ENCODE data around the gene AJAP1.

The AJAP1 gene

GRCh38 chr1:4701276-4701675 lies 46.9 kb downstream of the AJAP1 start:
- no peak for DNase-seq (ENCODE audit: low read depth in 2 of 2)

GRCh38 chr1:4702464-4702863 lies 48.1 kb downstream of the AJAP1 start:
- no peak for DNase-seq (ENCODE audit: low read depth in 2 of 2)

- DNase-seq (ENCODE audit: low read depth in 2 of 2): no peak
Observed at GRCh38 chr1:4702932-4703331, 48.5 kb downstream of the AJAP1 start.

DNA sequence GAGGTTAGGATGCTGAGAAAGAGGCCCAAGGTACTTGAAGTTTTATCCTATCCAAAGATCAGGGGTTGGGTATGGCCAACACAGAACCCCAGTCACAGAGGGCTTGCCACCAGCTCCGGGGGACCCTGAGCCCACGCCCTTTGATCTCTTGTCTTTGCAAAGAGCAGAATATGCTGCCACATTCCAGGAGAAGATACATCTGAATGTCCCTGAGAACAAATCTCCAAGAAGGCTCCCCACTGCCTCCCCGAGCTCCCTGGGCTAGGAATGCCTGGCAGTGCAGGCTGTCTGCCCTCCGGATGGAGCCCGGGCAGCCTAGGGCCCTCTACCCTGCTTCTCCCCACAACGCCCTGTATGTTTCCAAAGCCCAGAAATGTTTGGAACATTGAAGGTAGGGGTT lies 49.2 kb downstream of the AJAP1 start:
- DNase-seq (ENCODE audit: low read depth in 2 of 2): no peak

DNA sequence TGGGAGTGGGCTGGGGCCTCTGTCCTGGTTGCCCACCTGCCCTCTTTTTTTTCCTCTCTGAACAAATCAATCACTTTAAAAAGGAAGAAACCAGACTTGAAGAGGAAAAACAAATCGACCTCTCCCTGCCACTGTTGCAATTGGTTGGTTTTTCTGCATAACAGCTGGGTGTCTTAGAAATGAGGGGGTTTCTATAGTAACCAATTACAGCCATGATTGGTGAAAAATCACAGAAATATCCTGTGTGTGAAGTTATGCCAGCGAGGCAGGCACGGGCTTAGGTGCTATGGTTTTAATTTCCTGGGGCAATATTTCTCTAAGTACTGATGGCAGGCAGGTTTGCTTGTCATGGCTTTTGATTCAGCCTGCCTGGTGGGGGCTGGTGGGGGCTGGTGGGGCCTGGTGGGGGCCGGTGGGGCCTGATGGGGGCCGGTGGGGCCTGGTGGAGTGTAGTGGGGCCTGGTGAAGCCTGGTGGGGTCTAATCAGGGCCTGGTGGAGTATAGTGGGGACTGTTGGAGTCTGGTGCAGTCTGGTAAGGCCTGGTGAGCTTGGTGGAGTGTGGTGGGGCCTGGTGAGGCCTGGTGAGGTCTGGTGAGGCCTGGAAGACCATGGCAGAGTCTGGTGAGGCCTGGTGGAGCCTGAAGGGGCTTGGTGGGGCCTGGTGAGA lies 54.6 kb downstream of the AJAP1 start:
- DNase-seq (ENCODE audit: low read depth in 2 of 2): no peak

GRCh38 chr1:4709641-4710040 lies 55.2 kb downstream of the AJAP1 start:
- no peak for DNase-seq (ENCODE audit: low read depth in 2 of 2)

GRCh38 chr1:4710592-4711415 lies 56.4 kb downstream of the AJAP1 start:
- DNase-seq (ENCODE audit: low read depth in 2 of 2): no peak

DNA sequence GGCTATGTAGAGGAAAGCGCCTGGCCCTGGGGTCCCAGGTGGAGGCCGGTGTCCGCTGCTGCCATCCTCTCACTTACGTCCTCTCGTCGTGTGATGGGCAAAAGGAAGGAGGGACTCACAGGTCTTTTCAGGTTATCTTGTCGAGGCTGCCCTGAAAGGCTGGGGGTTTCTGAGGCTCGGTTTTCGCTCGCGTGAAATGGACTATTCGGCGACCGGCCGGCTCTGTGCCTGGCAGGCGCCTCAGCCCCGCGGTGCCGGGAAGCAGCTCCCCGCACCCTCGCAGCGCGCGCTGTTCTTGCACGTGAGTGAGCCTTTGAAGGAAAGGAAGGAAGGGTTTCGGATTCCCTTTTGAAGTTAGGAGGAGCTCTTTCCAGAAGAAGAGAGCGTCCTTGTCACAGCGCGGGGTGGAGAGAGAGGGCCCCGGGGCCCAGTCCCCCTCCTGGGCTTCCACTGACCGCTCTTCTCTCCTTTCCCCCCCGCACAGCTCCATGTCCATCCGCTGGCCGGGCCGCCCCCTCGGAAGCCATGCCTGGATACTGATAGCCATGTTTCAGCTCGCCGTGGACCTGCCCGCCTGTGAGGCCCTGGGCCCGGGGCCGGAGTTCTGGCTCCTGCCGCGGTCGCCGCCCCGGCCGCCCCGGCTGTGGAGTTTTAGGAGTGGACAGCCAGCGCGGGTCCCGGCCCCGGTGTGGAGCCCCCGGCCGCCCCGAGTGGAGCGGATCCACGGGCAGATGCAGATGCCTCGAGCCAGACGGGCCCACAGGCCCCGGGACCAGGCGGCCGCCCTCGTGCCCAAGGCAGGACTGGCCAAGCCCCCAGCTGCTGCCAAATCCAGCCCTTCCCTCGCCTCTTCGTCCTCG lies 57.2 kb downstream of the AJAP1 start:
- no peak for DNase-seq (ENCODE audit: low read depth in 2 of 2)

GRCh38 chr1:4713669-4714068 lies 59.3 kb downstream of the AJAP1 start:
- DNase-seq (ENCODE audit: low read depth in 2 of 2): no peak

DNA sequence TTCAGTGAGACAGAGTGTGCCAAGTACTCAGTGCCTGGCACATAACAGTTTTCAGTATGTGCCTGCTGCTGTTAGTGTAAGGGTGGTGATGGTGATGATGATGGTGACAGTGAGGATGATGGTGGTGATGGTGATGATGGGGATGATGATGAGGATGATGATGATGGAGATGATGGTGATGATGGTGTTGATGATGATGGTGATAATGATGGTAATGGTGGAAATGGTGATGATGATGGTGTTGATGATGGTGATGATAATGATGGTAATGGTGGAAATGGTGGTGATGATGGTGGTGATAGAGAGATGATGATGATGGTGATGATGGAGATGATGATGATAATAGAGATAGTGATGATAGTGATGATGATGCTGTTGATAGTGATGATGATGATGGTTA lies 62.0 kb downstream of the AJAP1 start:
- DNase-seq (ENCODE audit: low read depth in 2 of 2): no peak

DNA sequence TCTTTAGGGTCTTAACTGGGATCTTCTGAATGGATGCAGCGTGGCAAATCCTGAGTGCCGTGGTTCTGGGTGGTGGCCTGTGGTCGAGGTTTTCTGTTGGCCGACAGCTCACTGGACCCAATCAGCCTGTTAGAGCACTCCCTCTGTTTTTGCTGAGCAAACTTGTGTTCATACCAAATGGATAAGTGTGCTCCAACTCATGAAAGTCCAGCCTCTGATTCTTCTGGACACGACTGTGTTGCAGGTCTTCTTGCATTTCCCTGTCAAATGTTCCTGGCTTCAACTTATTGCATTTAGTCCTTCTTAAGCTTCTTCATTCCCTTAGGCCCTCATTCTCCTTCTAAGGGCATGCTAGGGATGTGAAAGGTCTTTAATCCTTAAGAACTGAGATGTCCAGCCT lies 63.7 kb downstream of the AJAP1 start:
- DNase-seq (ENCODE audit: low read depth in 2 of 2): no peak

DNA sequence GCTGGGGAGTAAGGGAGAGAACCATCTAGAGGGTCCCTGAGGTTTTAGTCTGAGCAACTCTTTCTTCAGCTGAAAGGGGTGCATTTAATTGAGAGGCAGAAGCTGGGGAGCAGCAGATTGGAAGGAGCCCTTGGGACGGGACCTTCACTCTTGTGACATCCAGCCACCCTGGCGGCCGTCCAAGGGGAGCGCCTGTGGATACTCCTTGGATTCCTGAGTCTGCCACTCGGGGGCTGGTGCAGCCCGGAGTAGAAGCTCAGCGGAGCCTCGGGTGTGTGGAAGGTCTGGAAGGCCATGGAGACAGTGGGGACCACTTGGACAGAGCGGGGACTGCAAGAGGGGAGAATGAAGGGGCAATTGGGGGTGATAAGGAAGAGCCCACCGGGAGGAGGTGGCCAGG lies 68.7 kb downstream of the AJAP1 start:
- DNase-seq (ENCODE audit: low read depth in 2 of 2): no peak

- no peak for DNase-seq (ENCODE audit: low read depth in 2 of 2)
Observed at GRCh38 chr1:4724001-4724400, 69.6 kb downstream of the AJAP1 start.

DNA sequence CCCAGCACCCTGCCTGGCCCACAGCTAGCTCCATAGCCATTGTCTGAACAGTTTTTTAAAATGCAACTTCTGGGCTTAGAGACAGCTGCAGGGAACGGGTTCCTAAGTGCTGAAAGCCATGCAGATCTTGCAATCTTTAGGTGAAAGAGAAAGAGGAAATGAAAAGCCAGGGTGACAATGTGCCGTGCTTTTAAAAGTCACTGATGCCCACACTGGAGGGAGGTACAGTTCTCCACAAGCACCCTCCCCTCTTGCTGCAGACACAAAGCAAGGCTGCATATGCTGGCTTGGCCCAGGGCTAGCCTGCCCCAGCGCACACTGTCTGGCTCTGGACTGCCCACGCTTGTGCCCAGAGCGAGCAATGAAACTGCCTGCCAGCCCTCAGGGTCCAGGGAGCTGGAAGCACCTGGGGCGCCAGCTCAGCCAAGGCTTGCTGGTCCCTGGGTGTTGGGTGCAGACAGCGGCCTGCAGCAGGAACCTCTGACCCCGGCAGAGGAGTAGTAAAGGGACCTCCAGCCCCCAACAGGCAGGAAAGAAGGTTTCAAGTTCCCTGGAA lies 70.4 kb downstream of the AJAP1 start:
- no peak for DNase-seq (ENCODE audit: low read depth in 2 of 2)

GRCh38 chr1:4725416-4725815 lies 71.0 kb downstream of the AJAP1 start:
- DNase-seq (ENCODE audit: low read depth in 2 of 2): no peak

DNA sequence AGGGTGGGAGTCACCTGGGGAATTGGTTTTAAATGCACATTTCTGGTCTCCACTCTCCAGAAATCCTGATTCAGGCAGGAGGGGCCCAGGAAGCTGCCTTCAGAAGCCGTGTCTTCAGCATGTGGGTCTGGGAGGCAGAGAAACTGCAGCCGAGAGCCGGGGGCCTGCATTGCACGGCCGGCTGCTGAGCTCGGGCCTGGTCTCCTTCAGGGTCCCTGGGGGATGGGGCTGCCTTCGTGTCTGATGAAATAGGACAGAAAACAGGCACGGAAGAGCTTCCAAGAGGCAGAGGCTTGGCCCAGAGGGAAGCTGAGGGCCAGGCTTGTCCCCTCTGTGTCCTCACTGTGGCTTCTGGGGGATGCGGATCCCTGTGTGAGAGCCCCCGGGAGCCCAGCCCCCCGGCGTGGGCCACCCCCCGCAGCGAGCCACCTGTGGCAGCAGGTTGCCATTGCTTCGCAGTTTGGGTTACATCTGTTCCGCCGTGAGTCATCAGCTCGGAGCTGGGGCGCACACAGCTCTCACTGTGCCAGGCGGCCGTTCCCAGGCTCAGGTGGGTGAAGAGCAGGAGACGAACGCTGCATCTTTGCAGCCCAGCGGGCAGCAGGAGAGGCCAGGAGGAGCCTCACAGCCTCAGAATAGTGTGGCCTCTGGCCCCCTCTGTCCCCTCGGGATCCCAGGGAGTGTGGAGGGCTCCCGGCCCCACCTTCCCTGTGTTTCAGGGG lies 72.4 kb downstream of the AJAP1 start:
- no peak for DNase-seq (ENCODE audit: low read depth in 2 of 2)

DNA sequence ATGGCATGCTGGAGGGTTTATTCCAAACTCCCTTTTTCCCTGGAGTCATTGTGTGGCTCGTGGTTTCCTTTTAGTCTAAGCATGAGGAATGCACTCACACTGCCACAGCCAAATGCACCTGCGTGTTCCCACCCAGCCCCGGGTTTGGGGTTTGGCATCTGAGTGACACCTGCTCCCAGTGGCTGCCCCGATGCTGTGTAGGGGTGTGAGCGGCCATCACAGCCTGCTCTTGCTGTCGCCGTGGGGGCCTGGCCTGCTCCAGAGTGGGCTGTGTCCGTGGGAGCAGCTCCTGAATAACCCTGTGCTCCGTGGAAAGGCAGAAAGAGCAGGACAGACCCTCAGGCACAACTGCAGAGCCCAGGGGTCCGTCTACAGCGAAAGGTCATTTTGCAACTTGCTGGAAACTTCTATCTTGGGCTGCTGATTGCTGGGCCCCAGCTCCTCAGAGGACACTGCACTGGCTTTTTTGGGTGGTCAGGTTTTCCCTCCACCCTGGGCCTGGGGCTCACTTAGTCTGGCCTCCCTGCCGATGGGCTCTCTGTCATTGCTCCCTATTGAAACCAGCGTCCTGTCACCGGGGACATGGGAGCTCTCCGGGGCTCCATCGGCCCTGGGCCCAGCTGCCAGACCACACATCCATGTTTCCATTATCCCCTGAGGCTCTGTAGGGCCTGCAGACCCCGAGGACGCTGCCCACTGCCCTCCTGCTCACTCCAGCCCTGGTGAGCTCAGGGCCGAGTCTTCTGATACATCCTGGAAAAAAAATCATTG lies 74.1 kb downstream of the AJAP1 start:
- DNase-seq (ENCODE audit: low read depth in 2 of 2): no peak

GRCh38 chr1:4729090-4729471 lies 74.7 kb downstream of the AJAP1 start:
- DNase-seq (ENCODE audit: low read depth in 2 of 2): no peak

- no peak for DNase-seq (ENCODE audit: low read depth in 2 of 2)
Observed at GRCh38 chr1:4730078-4730477, 75.7 kb downstream of the AJAP1 start.

GRCh38 chr1:4733446-4734177 lies 79.2 kb downstream of the AJAP1 start:
- DNase-seq (ENCODE audit: low read depth in 2 of 2): no peak
